ENCODE measurements around the gene SYDE1. TPM values are rescaled to one million over a fixed set of nuclear protein-coding genes. Genes with fewer than 3 reads are reported as not detected.
A peak's percentile ranks its signal among the peaks of the same experiment; 100 is the strongest.

SYDE1 gene
- total and polyA plus RNA-seq, 4 donors, result 0.72 to 4.2 (median 3.7) TPM

DNA sequence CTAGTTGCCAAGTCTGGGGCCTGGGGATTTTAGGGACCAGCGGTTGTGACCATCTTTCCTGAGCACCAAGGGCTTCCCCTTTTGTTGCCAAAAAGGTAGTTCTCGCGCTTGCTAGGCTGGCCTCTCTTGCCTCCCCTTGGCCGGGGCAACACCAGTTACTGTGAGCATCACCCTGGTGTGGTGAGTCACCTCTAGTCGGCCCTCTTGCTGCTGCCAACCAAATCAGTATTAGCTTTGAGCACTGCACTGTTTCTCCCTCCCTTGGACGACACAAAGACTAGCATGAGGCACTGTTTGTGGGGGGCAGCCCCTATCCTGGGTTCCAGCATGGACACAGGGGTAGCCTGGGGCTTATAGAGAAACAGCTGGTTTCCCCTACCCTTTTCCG is 6.9 kb downstream of the SYDE1 start:
- Histone ChIP-seq H3K4me1 (ENCODE audit: control insufficient read depth in 4 of 4, insufficient read depth in 4 of 4, low read length in 3 of 4) (peaks cover 0 to 4% (median 0%) of the 10 kb centered on the region in 4 donors), H3K27me3 (ENCODE audit: control insufficient read depth in 4 of 4, insufficient read depth in 4 of 4, low read length in 3 of 4) (no peaks in the 10 kb centered on the region), H3K27ac (ENCODE audit: low read depth in 1 of 2, low read length in 2 of 2) (no peak overlapping the region), H3K9me3 (ENCODE audit: control insufficient read depth in 4 of 4, low read length in 3 of 4) (no peaks in the 10 kb centered on the region), H3K36me3 (ENCODE audit: control insufficient read depth in 4 of 4, insufficient read depth in 3 of 4, low read depth in 1 of 4, low read length in 3 of 4) (peaks cover 26 to 48% (median 29%) of the 10 kb centered on the region in 4 donors), H3K9ac (ENCODE audit: low read depth in 1 of 2, low read length in 2 of 2) (no peak overlapping the region), H3K4me3 (ENCODE audit: low read depth in 1 of 3, low read length in 3 of 3) (no peak overlapping the region)
- WGBS, result 86% methylated on average over 7 of the region's 7 CpGs
- no peak for TF ChIP-seq HNF4A (conservative IDR thresholded peaks at IDR 0.05)
- no peak for DNase-seq (ENCODE audit: low spot score)

DNA sequence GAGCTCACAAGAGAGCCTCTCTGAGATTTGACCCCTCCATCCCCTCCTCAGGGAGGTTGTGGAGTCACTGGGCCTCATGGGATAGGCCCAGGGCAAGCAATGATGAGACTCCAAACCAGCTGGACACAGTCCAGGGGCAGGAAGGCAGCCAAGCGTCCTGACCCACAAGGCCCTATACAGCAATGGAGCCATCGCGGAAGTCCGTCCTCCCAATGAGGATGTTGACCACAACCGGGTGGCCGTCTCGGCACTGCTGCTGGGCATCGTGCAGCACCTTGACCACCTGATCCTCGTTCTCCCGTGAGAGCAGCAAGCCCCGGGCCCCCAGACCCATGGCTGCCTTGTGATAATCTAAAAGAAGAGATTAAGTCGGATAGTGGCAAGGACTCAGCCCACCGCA is 7.9 kb downstream of the SYDE1 start:
- WGBS, result 67% methylated on average over 13 of the region's 13 CpGs
- H3K36me3 ChIP-seq (ENCODE audit: control insufficient read depth in 4 of 4, insufficient read depth in 3 of 4, low read depth in 1 of 4, low read length in 3 of 4), result peaks cover 29 to 57% (median 35%) of the 10 kb centered on the region in 4 donors
- H3K27me3 ChIP-seq (ENCODE audit: control insufficient read depth in 4 of 4, insufficient read depth in 4 of 4, low read length in 3 of 4), result no peaks in the 10 kb centered on the region
- H3K9me3 ChIP-seq (ENCODE audit: control insufficient read depth in 4 of 4, low read length in 3 of 4), result no peaks in the 10 kb centered on the region
- no peak overlapping the region for H3K4me3 ChIP-seq (ENCODE audit: low read depth in 1 of 3, low read length in 3 of 3)
- H3K27ac ChIP-seq (ENCODE audit: low read depth in 1 of 2, low read length in 2 of 2), result peak overlapping the region in 1 of 2 donors; percentile 13
- H3K4me1 ChIP-seq (ENCODE audit: control insufficient read depth in 4 of 4, insufficient read depth in 4 of 4, low read length in 3 of 4), result peaks cover 0 to 4% (median 0%) of the 10 kb centered on the region in 4 donors
- TF ChIP-seq JUND (IDR thresholded peaks at IDR 0.05) (no peak), NR2F2 (IDR thresholded peaks at IDR 0.05) (peak; percentile 40)
- no peak overlapping the region for H3K9ac ChIP-seq (ENCODE audit: low read depth in 1 of 2, low read length in 2 of 2)
- DNase-seq (ENCODE audit: low spot score), result no peak

DNA sequence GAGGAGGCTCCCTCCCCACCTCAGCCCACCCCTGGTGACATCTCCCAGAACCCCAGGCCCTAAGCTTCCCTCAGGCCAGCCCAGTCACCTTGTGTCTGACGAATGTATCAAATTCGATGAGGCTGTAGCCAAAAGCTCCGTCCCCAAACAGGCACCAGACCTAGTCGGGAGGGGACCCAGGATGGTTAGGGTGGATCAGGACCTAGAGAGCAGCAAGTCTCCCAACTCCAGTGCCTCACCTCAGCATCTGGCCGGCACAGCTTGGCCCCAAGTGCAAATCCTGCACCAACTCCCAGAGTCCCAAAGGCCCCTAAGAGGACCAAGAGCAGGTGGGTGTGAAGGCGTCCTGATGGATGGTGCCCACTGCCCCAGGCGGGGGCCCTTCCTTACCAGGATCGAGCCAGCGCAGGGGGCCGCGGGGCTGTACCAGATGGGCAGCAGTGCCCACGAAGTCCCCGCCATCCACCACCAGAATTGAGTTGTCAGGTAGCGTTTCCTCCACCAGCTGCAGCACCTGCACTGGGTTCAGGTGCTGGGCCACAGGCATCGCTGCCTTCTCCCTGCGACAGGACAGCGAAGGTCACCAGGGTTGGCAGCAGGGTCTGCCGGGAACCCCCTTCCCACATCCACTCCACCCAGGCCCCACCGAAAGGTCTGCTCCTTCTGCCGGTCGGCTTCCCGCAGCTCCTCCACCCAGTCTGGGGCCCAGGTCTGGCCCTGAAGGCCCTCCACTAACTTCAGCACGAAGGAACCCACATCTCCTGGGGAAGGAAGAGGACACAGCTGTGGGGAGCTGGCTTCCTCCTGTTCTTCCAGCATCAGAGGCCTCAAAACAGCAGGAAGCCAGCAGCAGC is 8.8 kb downstream of the SYDE1 start:
- H3K27ac ChIP-seq (ENCODE audit: low read depth in 1 of 2, low read length in 2 of 2), result no peak overlapping the region
- TF ChIP-seq NR2F2 (IDR thresholded peaks at IDR 0.05), result no peak

DNA sequence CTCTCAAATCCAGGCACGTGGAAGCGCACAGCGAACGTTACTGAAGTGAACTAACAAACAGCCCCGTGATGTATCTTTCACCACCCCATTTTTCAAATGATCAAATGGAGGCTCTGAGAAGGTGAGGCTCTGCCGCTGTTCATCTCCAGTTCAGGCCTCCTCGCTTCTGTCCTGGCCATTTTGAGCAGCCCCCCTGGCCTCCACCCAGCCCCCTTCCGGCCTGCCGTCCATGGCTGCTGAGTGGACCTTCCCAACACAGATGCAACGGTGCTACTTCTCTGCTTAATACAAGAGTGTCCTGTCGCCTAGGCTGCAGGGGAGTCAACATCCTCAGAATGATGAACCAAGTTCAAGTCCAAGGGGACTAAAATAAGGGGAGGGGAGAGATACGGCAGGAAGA is 9.7 kb downstream of the SYDE1 start:
- DNase-seq (ENCODE audit: low spot score), result no peak
- no peak for TF ChIP-seq YY1 (IDR thresholded peaks at IDR 0.05)
- TF ChIP-seq, protein P1, sequence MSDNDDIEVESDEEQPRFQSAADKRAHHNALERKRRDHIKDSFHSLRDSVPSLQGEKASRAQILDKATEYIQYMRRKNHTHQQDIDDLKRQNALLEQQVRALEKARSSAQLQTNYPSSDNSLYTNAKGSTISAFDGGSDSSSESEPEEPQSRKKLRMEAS (IDR thresholded peaks at IDR 0.05), result no peak
- TF ChIP-seq RAD21 (IDR thresholded peaks at IDR 0.05), result no peak
- TF ChIP-seq RXRA (IDR thresholded peaks at IDR 0.05), result no peak
- no peak for TF ChIP-seq FOXA2 (IDR thresholded peaks at IDR 0.05)
- TF ChIP-seq TAF1 (conservative IDR thresholded peaks at IDR 0.05), result no peak
- TF ChIP-seq, protein P2, sequence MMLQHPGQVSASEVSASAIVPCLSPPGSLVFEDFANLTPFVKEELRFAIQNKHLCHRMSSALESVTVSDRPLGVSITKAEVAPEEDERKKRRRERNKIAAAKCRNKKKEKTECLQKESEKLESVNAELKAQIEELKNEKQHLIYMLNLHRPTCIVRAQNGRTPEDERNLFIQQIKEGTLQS (IDR thresholded peaks at IDR 0.05), result no peak
- TF ChIP-seq, protein P3, sequence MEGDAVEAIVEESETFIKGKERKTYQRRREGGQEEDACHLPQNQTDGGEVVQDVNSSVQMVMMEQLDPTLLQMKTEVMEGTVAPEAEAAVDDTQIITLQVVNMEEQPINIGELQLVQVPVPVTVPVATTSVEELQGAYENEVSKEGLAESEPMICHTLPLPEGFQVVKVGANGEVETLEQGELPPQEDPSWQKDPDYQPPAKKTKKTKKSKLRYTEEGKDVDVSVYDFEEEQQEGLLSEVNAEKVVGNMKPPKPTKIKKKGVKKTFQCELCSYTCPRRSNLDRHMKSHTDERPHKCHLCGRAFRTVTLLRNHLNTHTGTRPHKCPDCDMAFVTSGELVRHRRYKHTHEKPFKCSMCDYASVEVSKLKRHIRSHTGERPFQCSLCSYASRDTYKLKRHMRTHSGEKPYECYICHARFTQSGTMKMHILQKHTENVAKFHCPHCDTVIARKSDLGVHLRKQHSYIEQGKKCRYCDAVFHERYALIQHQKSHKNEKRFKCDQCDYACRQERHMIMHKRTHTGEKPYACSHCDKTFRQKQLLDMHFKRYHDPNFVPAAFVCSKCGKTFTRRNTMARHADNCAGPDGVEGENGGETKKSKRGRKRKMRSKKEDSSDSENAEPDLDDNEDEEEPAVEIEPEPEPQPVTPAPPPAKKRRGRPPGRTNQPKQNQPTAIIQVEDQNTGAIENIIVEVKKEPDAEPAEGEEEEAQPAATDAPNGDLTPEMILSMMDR (IDR thresholded peaks at IDR 0.05; ENCODE audit: low read depth, low read length, missing input control), result no peak
- no peak for TF ChIP-seq GABPA (IDR thresholded peaks at IDR 0.05 in 1 of 2, conservative IDR thresholded peaks at IDR 0.05 in 1 of 2)
- no peak for TF ChIP-seq SP1 (IDR thresholded peaks at IDR 0.05)
- no peak for TF ChIP-seq JUND (IDR thresholded peaks at IDR 0.05)
- no peak for TF ChIP-seq FOXA1 (IDR thresholded peaks at IDR 0.05)
- TF ChIP-seq, protein P4, sequence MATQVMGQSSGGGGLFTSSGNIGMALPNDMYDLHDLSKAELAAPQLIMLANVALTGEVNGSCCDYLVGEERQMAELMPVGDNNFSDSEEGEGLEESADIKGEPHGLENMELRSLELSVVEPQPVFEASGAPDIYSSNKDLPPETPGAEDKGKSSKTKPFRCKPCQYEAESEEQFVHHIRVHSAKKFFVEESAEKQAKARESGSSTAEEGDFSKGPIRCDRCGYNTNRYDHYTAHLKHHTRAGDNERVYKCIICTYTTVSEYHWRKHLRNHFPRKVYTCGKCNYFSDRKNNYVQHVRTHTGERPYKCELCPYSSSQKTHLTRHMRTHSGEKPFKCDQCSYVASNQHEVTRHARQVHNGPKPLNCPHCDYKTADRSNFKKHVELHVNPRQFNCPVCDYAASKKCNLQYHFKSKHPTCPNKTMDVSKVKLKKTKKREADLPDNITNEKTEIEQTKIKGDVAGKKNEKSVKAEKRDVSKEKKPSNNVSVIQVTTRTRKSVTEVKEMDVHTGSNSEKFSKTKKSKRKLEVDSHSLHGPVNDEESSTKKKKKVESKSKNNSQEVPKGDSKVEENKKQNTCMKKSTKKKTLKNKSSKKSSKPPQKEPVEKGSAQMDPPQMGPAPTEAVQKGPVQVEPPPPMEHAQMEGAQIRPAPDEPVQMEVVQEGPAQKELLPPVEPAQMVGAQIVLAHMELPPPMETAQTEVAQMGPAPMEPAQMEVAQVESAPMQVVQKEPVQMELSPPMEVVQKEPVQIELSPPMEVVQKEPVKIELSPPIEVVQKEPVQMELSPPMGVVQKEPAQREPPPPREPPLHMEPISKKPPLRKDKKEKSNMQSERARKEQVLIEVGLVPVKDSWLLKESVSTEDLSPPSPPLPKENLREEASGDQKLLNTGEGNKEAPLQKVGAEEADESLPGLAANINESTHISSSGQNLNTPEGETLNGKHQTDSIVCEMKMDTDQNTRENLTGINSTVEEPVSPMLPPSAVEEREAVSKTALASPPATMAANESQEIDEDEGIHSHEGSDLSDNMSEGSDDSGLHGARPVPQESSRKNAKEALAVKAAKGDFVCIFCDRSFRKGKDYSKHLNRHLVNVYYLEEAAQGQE (IDR thresholded peaks at IDR 0.05), result no peak
- TF ChIP-seq HNF4G (IDR thresholded peaks at IDR 0.05), result no peak
- TF ChIP-seq NR2F2 (IDR thresholded peaks at IDR 0.05), result no peak

More for the DNA sequence above, 8.8 kb downstream of the SYDE1 start:
- no peak for DNase-seq (ENCODE audit: low spot score)
- H3K4me1 ChIP-seq (ENCODE audit: control insufficient read depth in 4 of 4, insufficient read depth in 4 of 4, low read length in 3 of 4), result peaks cover 0 to 4% (median 0%) of the 10 kb centered on the region in 4 donors
- no peak overlapping the region for H3K4me3 ChIP-seq (ENCODE audit: low read depth in 1 of 3, low read length in 3 of 3)
- H3K36me3 ChIP-seq (ENCODE audit: control insufficient read depth in 4 of 4, insufficient read depth in 3 of 4, low read depth in 1 of 4, low read length in 3 of 4), result peaks cover 32 to 65% (median 39%) of the 10 kb centered on the region in 4 donors
- no peaks in the 10 kb centered on the region for H3K9me3 ChIP-seq (ENCODE audit: control insufficient read depth in 4 of 4, low read length in 3 of 4)
- WGBS, result 90% methylated on average over 23 of the region's 23 CpGs
- no peaks in the 10 kb centered on the region for H3K27me3 ChIP-seq (ENCODE audit: control insufficient read depth in 4 of 4, insufficient read depth in 4 of 4, low read length in 3 of 4)
- H3K9ac ChIP-seq (ENCODE audit: low read depth in 1 of 2, low read length in 2 of 2), result no peak overlapping the region

More for the DNA sequence above, 9.7 kb downstream of the SYDE1 start:
- Histone ChIP-seq H3K9me3 (ENCODE audit: control insufficient read depth in 4 of 4, low read length in 3 of 4) (no peaks in the 10 kb centered on the region), H3K4me3 (ENCODE audit: low read depth in 1 of 3, low read length in 3 of 3) (no peak overlapping the region), H3K27ac (ENCODE audit: low read depth in 1 of 2, low read length in 2 of 2) (no peak overlapping the region), H3K4me1 (ENCODE audit: control insufficient read depth in 4 of 4, insufficient read depth in 4 of 4, low read length in 3 of 4) (peaks cover 0 to 4% (median 0%) of the 10 kb centered on the region in 4 donors), H3K27me3 (ENCODE audit: control insufficient read depth in 4 of 4, insufficient read depth in 4 of 4, low read length in 3 of 4) (no peaks in the 10 kb centered on the region), H3K36me3 (ENCODE audit: control insufficient read depth in 4 of 4, insufficient read depth in 3 of 4, low read depth in 1 of 4, low read length in 3 of 4) (peaks cover 32 to 67% (median 40%) of the 10 kb centered on the region in 4 donors), H3K9ac (ENCODE audit: low read depth in 1 of 2, low read length in 2 of 2) (no peak overlapping the region)
- 91% methylated on average over 12 of the region's 12 CpGs for WGBS
